Natural killer cell (primary cell): ENCODE results near the gene GABBR1. TPM values are rescaled to one million over a fixed set of nuclear protein-coding genes. Genes with fewer than 3 reads are reported as not detected.

Experiments used
- ATAC-seq, 3 donors: fragments of 150-1000 bp in 2 of 3; fragments of 200-7000 bp in 1 of 3; cut with Tn5 transposase; 1 replicate in 1 of 3; 2 replicates in 2 of 3; pipeline ENCODE4 v1.10.0; 2021; ENCODE audit warnings: mild to moderate bottlenecking in 2 of 3, moderate library complexity in 2 of 3
- DNase-seq, 2 donors: peaks; one replicate each; pipeline versions ENCODE4 v3.0.0 to v3.0.0-alpha.2; 2013 to 2021; ENCODE audit warnings: mixed read lengths in 1 of 2
- H3K27ac ChIP-seq: one replicate; pipeline ENCODE4 v1.5.1; 2013; ENCODE audit warnings: mild to moderate bottlenecking, low read length
- H3K27me3 ChIP-seq: one replicate; pipeline ENCODE4 v1.6.1; 2013; ENCODE audit warnings: low read length; ENCODE audit not compliant: control insufficient read depth, insufficient read depth
- H3K36me3 ChIP-seq: one replicate; pipeline ENCODE4 v1.6.1; 2013; ENCODE audit warnings: low read length; ENCODE audit not compliant: control insufficient read depth, insufficient read depth
- H3K4me1 ChIP-seq: one replicate; pipeline ENCODE4 v1.6.1; 2013; ENCODE audit warnings: low read length; ENCODE audit not compliant: control insufficient read depth, insufficient read depth
- H3K4me3 ChIP-seq: one replicate; pipeline ENCODE4 v1.5.1; 2013; ENCODE audit warnings: low read length
- H3K9me3 ChIP-seq: one replicate; pipeline ENCODE4 v1.6.1; 2013; ENCODE audit warnings: low read length; ENCODE audit not compliant: control insufficient read depth, insufficient read depth
- H3K27ac Mint-ChIP-seq, 2 donors: one replicate each; pipeline ENCODE4 v1.8.0; 2022; ENCODE audit warnings: mild to moderate bottlenecking in 2 of 2, mixed read lengths in 2 of 2, moderate library complexity in 1 of 2
- H3K27me3 Mint-ChIP-seq, 2 donors: one replicate each; pipeline ENCODE4 v1.8.0; 2022; ENCODE audit warnings: low read depth in 2 of 2, mixed read lengths in 2 of 2
- H3K36me3 Mint-ChIP-seq: one replicate; pipeline ENCODE4 v1.8.0; 2022; ENCODE audit warnings: mixed read lengths
- H3K4me1 Mint-ChIP-seq, 2 donors: one replicate each; pipeline ENCODE4 v1.8.0; 2022; ENCODE audit warnings: mixed read lengths in 2 of 2
- H3K4me3 Mint-ChIP-seq: one replicate; pipeline ENCODE4 v1.8.0; 2022; ENCODE audit warnings: mild to moderate bottlenecking, moderate library complexity, mixed read lengths
- H3K9me3 Mint-ChIP-seq, 2 donors: one replicate each; pipeline ENCODE4 v1.8.0; 2022; ENCODE audit warnings: mixed read lengths in 2 of 2
- CTCF ChIP-seq: fragments of 200-600 bp; IDR thresholded peaks from one replicate; pipeline ENCODE4 v1.8.0; 2022; ENCODE audit warnings: antibody characterized with exemption
- WGBS: methylation state at CpG from one replicate; pipeline ENCODE4 v1.1.7; 2013; ENCODE audit warnings: missing lambda C conversion rate; ENCODE audit not compliant: insufficient coverage; 5-methylcytosine and 5-hydroxymethylcytosine counted together
- intact Hi-C: fragments of 100-400 bp; cut with micrococcal nuclease; formaldehyde crosslinking; loops from one replicate; pipeline ENCODE4 v1.14.2; 2022
- total RNA-seq, 4 donors: library from RNA; stranded (reverse); fragments of 120-200 nt in 1 of 4; gene quantifications; one replicate each; pipeline versions ENCODE4 v1.2.3 to v1.2.4, GENCODE V29; 2013 to 2022

GABBR1 gene
- total RNA-seq, 3 donors from 2014 or later (not counting 1 experiment from before 2014, with no cell fraction given), result 7.6 to 12.8 (median 10.9) TPM

GRCh38 chr6:29656157-29656556 is 23.2 kb upstream of the GABBR1 start:
- H3K4me3 ChIP-seq, result no peak overlapping the region
- Mint-ChIP-seq H3K27me3 (peaks cover 21 to 28% of the 10 kb centered on the region in 2 donors), H3K36me3 (no peaks in the 10 kb centered on the region), H3K4me3 (no peak overlapping the region), H3K9me3 (no peaks in the 10 kb centered on the region), H3K27ac (no peak overlapping the region), H3K4me1 (peaks cover 5% of the 10 kb centered on the region in 2 donors)
- ATAC-seq, result no peak
- H3K27me3 ChIP-seq, result peaks cover 2% of the 10 kb centered on the region
- no peak overlapping the region for H3K27ac ChIP-seq
- H3K4me1 ChIP-seq, result peaks cover 2% of the 10 kb centered on the region
- DNase-seq, result no peak
- intact Hi-C loops, result no loop called here
- no peaks in the 10 kb centered on the region for H3K9me3 ChIP-seq
- no peak for TF ChIP-seq CTCF
- no peaks in the 10 kb centered on the region for H3K36me3 ChIP-seq
- 66% methylated on average over 2 of the region's 2 CpGs for WGBS

GRCh38 chr6:29655658-29656057 is 22.7 kb upstream of the GABBR1 start:
- Histone ChIP-seq H3K36me3 (no peaks in the 10 kb centered on the region), H3K27ac (no peak overlapping the region), H3K4me3 (no peak overlapping the region), H3K9me3 (no peaks in the 10 kb centered on the region), H3K4me1 (peaks cover 2% of the 10 kb centered on the region), H3K27me3 (peaks cover 2% of the 10 kb centered on the region)
- ATAC-seq (no peak), DNase-seq (no peak)
- 88% methylated on average over 6 of the region's 6 CpGs for WGBS
- Mint-ChIP-seq H3K36me3 (no peaks in the 10 kb centered on the region), H3K27ac (no peak overlapping the region), H3K27me3 (peaks cover 16 to 23% of the 10 kb centered on the region in 2 donors), H3K4me1 (peaks cover 5% of the 10 kb centered on the region in 2 donors), H3K4me3 (no peak overlapping the region), H3K9me3 (no peaks in the 10 kb centered on the region)
- no peak for TF ChIP-seq CTCF
- intact Hi-C loops, result no loop called here

GRCh38 chr6:29653452-29654038 is 20.6 kb upstream of the GABBR1 start:
- Histone ChIP-seq H3K4me1 (peaks cover 14% of the 10 kb centered on the region), H3K27ac (no peak overlapping the region), H3K36me3 (no peaks in the 10 kb centered on the region), H3K27me3 (no peaks in the 10 kb centered on the region), H3K4me3 (no peak overlapping the region), H3K9me3 (no peaks in the 10 kb centered on the region)
- Mint-ChIP-seq H3K27ac (no peak overlapping the region), H3K27me3 (peaks cover 6 to 20% of the 10 kb centered on the region in 2 donors), H3K9me3 (no peaks in the 10 kb centered on the region), H3K4me3 (no peak overlapping the region), H3K4me1 (peaks cover 14% of the 10 kb centered on the region in 2 donors), H3K36me3 (no peaks in the 10 kb centered on the region)
- ATAC-seq, result no peak
- intact Hi-C loops, result no loop called here
- DNase-seq, result peak in 1 of 2 donors; percentile 89
- WGBS, result under 1% methylated on average over 4 of the region's 8 CpGs
- peak; percentile 92 for TF ChIP-seq CTCF

GRCh38 chr6:29652198-29652584 is 19.2 kb upstream of the GABBR1 start:
- Mint-ChIP-seq H3K9me3 (no peaks in the 10 kb centered on the region), H3K36me3 (no peaks in the 10 kb centered on the region), H3K4me1 (peaks cover 14% of the 10 kb centered on the region in 2 donors), H3K4me3 (no peak overlapping the region), H3K27ac (no peak overlapping the region), H3K27me3 (peaks cover 0 to 20% of the 10 kb centered on the region in 2 donors)
- Histone ChIP-seq H3K9me3 (no peaks in the 10 kb centered on the region), H3K36me3 (no peaks in the 10 kb centered on the region), H3K27ac (no peak overlapping the region), H3K27me3 (no peaks in the 10 kb centered on the region), H3K4me1 (peaks cover 14% of the 10 kb centered on the region), H3K4me3 (no peak overlapping the region)
- intact Hi-C loops, result no loop called here
- no peak for TF ChIP-seq CTCF
- ATAC-seq (no peak), DNase-seq (no peak)
- 96% methylated on average over 8 of the region's 10 CpGs for WGBS
